WTC11 (cell line): ENCODE data around the gene H6PD.

Experiments used
- CREM ChIP-seq: sonication (generic); formaldehyde crosslinking; IDR thresholded peaks from 2 replicates; pipeline ENCODE4 v1.8.1; 2022; ENCODE audit warnings: mild to moderate bottlenecking, missing genetic modification reagents, moderate library complexity
- JUN ChIP-seq: sonication (generic); formaldehyde crosslinking; IDR thresholded peaks from 2 replicates; pipeline ENCODE4 v1.8.0; 2023; ENCODE audit warnings: mild to moderate bottlenecking, missing genetic modification reagents
- KAT7 ChIP-seq: sonication (generic); formaldehyde crosslinking; IDR thresholded peaks from 2 replicates; pipeline ENCODE4 v1.8.1; 2023; ENCODE audit warnings: missing genetic modification reagents, mild to moderate bottlenecking, borderline replicate concordance
- NR1H2 ChIP-seq: sonication (generic); formaldehyde crosslinking; IDR thresholded peaks from 2 replicates; pipeline ENCODE4 v1.9.0; 2021; ENCODE audit warnings: mild to moderate bottlenecking, moderate library complexity, missing genetic modification reagents
- NR2C2 ChIP-seq: sonication (generic); formaldehyde crosslinking; IDR thresholded peaks from 2 replicates; pipeline ENCODE4 v1.8.0; 2022; ENCODE audit warnings: mild to moderate bottlenecking, missing genetic modification reagents
- TF ChIP-seq, protein P1 (sequence below): sonication (generic); formaldehyde crosslinking; IDR thresholded peaks from 2 replicates; pipeline ENCODE4 v1.8.1; 2022; ENCODE audit warnings: low read depth, missing genetic modification reagents, borderline replicate concordance
- TF ChIP-seq, protein P2 (sequence below): fragments of 200-600 bp; IDR thresholded peaks from 2 replicates; pipeline ENCODE4 v1.8.0; 2022; ENCODE audit warnings: antibody characterized with exemption
- TF ChIP-seq, protein P3 (sequence below): sonication (generic); formaldehyde crosslinking; IDR thresholded peaks from 2 replicates; pipeline ENCODE4 v1.8.0; 2022; ENCODE audit warnings: mild to moderate bottlenecking, missing genetic modification reagents
- TF ChIP-seq, protein P4 (sequence below): sonication (generic); formaldehyde crosslinking; conservative IDR thresholded peaks from 2 replicates; pipeline ENCODE4 v1.8.1; 2022; ENCODE audit warnings: mild to moderate bottlenecking, missing genetic modification reagents

DNA sequence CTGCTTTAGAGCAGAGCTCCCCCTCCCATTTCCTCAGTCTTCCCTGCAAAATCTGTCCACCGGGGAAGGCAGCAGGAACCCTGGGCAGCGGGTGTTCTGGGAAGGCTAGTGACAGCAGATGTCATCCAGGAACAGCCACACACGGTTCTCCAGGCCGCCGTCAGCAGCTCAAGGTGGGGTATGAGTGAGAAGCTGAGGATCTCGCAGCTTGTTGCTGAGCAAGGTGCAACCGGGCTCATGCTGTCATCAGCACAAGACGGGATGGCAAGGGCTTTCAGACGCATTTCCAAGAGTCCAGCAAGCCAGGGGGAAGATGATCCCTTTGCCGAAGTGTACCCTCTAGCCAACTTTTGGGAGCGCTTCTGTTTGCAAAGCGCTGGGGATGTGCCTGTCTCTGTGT, 35.1 kb downstream of the H6PD start:
- TF ChIP-seq, protein P1, sequence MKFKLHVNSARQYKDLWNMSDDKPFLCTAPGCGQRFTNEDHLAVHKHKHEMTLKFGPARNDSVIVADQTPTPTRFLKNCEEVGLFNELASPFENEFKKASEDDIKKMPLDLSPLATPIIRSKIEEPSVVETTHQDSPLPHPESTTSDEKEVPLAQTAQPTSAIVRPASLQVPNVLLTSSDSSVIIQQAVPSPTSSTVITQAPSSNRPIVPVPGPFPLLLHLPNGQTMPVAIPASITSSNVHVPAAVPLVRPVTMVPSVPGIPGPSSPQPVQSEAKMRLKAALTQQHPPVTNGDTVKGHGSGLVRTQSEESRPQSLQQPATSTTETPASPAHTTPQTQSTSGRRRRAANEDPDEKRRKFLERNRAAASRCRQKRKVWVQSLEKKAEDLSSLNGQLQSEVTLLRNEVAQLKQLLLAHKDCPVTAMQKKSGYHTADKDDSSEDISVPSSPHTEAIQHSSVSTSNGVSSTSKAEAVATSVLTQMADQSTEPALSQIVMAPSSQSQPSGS (CRISPR knock-in tag): no peak
- no peak for TF ChIP-seq NR1H2
- TF ChIP-seq JUN (CRISPR knock-in tag): no peak
- TF ChIP-seq, protein P2, sequence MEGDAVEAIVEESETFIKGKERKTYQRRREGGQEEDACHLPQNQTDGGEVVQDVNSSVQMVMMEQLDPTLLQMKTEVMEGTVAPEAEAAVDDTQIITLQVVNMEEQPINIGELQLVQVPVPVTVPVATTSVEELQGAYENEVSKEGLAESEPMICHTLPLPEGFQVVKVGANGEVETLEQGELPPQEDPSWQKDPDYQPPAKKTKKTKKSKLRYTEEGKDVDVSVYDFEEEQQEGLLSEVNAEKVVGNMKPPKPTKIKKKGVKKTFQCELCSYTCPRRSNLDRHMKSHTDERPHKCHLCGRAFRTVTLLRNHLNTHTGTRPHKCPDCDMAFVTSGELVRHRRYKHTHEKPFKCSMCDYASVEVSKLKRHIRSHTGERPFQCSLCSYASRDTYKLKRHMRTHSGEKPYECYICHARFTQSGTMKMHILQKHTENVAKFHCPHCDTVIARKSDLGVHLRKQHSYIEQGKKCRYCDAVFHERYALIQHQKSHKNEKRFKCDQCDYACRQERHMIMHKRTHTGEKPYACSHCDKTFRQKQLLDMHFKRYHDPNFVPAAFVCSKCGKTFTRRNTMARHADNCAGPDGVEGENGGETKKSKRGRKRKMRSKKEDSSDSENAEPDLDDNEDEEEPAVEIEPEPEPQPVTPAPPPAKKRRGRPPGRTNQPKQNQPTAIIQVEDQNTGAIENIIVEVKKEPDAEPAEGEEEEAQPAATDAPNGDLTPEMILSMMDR: no peak
- TF ChIP-seq, protein P3, sequence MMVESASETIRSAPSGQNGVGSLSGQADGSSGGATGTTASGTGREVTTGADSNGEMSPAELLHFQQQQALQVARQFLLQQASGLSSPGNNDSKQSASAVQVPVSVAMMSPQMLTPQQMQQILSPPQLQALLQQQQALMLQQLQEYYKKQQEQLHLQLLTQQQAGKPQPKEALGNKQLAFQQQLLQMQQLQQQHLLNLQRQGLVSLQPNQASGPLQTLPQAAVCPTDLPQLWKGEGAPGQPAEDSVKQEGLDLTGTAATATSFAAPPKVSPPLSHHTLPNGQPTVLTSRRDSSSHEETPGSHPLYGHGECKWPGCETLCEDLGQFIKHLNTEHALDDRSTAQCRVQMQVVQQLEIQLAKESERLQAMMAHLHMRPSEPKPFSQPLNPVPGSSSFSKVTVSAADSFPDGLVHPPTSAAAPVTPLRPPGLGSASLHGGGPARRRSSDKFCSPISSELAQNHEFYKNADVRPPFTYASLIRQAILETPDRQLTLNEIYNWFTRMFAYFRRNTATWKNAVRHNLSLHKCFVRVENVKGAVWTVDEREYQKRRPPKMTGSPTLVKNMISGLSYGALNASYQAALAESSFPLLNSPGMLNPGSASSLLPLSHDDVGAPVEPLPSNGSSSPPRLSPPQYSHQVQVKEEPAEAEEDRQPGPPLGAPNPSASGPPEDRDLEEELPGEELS (CRISPR knock-in tag): no peak
- no peak for TF ChIP-seq CREM (CRISPR knock-in tag)
- TF ChIP-seq, protein P4, sequence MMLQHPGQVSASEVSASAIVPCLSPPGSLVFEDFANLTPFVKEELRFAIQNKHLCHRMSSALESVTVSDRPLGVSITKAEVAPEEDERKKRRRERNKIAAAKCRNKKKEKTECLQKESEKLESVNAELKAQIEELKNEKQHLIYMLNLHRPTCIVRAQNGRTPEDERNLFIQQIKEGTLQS: no peak
- no peak for TF ChIP-seq NR2C2 (CRISPR knock-in tag)
- TF ChIP-seq KAT7 (CRISPR knock-in tag): no peak
